Activated CD8-positive, alpha-beta memory T cell treated with anti-CD3 and anti-CD28 coated beads, Interleukin-2, amount 50 U/mL, for 1 hour (primary cell): Measurements from ENCODE around the gene OSCAR.

Source experiments
- DNase-seq: peaks from one replicate; pipeline ENCODE4 v3.0.0-alpha.2; 2020; ENCODE audit errors: extremely low read depth

The OSCAR gene

DNA sequence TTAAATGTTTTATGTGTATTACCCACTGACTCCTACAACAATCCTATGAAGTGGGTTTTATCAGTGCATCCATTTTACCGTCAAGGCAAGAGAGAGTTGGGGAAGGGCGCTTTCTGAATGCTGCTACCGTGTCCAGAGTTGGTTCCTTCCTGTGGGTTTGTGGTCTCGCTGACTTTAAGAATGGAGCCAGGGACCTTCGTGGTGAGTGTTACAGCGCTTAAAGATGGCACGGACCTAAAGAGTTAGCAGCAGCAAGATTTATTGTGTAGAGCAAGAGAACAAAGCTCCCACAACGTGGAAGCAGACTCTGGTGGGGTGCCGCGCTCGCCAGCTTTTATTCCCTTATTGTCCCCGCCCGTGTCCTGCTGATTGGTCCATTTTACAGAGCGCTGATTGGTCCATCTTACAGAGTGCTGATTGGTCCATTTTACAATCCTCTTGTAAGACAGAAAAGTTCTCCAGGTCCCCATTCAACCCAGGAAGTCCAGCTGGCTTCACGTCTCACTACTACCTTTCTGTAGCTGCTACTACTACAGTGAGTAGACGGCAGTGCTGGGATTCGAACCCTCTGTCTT, 6.1 kb downstream of the OSCAR start:
- no peak for DNase-seq

DNA sequence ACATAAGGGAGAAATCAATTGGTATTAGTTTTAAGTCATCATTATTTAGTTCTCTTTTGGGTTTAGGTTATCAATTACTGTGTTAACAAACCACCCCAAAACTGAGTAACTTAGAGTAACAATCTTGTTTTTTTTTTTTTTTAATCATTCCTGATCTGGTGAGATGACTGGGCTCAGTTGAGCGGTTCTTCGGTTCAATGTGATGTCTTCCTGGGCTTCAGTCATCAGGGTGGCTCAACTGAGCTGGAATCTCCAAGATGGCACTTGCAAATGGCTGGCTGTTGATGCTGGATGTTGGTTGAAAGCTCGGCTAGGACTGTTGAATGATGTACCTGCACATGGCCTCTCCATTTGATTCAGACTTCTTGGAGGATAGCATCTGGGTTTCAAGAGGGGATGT, 16.2 kb downstream of the OSCAR start:
- DNase-seq, result no peak

GRCh38 chr19:54081032-54081431, 19.6 kb downstream of the OSCAR start, which contains the start of gene TARM1:
Gene TARM1, minus strand, starts transcription at chr19:54081365. Its CDS starts 25 bp downstream, at chr19:54081340.
- DNase-seq, result no peak

DNA sequence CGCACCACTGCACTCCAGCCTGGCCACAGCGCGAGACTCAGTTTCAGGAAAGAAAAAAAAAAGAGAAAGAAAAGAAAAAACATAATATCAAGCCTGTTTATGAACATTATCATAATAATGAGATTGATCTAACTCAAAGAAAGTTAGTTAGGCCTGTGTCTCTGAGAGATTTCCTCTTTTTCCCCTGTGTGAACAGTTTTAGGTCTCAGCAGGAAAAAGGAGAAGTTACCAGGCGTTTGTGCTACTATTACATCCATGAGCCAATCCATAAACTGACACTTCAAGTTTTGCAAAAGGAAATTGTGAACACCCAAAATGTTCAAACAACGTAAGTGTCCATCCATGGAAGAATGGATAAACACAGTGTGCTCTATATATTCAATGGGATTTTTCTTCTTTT, 23.3 kb downstream of the OSCAR start:
- DNase-seq, result no peak

GRCh38 chr19:54074851-54075250, 25.8 kb downstream of the OSCAR start:
- no peak for DNase-seq

DNA sequence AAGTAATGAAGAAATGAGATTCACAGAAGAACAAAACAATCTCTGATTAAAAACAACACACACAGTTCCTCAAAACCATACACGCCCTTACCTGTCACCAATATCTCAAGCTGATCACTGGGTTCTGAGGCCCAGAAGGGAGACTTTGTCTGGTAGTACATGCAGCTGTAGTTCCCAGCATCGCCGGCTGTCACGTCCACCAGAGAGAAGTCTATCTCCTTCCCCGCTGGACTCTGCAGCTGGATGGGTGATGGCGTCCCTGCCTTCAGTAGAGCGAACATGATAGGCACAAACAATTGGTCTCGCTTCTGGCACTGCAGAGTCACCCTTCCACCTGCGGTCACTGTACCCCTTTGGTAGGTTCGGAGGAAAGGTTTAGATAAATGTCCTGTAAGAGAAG, 26.8 kb downstream of the OSCAR start:
- DNase-seq, result no peak

DNA sequence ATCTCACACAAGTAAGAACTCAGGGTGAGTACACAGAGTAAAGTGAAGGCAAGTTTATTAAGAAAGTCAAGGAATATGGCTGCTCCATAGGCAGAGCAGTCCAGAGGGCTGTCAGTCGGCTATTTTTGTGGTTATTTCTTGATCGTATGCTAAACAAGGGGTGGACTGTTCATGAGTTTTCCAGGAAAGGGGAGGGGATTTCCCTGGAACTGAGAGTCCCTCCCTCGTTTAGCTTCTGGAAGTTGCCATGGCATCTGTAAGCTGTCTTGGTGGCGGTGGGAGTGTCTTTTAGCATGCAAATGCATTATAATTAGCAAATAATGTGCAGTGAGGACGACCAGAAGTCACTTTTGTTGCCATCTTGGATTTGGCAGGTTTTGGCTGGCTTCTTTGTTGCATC, 31.1 kb downstream of the OSCAR start:
- no peak for DNase-seq

DNA sequence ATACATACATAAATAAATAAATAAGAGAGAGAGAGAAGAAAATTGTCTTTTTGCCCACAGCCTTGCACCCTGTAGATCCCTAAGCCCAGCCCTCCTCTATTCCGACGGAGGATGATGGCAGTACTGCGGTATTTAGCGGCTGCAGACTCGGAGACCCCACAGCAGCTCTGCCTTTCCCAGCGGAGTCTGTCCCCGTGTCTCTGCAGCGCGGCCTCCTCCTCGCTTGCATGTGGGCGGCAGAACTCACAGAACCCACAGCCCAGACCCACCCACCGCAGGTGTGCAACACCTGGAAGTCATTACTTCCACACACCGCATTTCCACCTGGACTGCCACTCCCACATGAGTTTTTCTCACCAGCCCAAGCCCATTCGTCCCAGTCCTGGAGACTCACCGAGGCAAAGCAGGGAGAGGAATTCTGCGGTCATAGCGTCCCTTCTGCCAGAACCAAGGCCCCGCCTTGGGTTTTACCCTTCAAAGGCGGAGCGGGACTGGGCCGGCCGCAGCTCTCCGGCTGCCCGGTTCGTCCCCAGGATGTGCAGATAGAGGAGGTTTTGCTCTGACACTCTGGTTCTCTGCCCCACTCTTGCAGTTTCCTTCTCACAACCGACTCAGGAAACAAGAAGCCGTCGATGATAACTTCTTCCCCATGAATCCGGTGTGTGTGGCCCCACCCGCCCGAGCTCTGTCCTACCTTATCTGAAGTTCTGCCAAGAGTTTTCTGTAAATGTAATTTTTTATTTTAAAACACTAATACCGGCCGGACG, 37.1 kb downstream of the OSCAR start, which contains the start of gene VSTM1:
TSS of gene VSTM1 (minus strand) at position 548 of the 767 bp plus-strand sequence. CDS start at position 428, 120 bp downstream.
- no peak for DNase-seq

DNA sequence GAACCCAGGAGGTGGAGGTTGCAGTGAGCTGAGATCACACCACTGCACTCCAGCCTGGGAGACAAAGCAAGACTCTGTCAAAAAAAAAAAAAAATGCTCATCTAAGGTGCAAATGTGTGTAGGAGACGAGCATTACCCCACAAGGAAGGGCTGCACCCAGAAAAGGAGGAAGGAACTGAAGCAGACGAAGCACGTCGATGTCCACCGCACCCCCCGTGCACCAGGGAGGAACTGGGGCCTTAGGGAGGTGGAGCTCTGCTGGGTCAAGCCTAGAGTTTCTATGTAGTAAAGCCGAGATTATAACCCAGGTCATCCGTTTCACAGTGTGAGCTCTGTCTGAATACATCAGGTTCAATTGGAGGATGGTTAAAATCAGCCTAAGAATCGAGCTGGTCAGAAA, 38.0 kb downstream of the OSCAR start:
- DNase-seq, result no peak

GRCh38 chr19:54047616-54048015, 53.0 kb downstream of the OSCAR start:
- no peak for DNase-seq

GRCh38 chr19:54045771-54046170, 54.8 kb downstream of the OSCAR start:
- no peak for DNase-seq
